Activated naive CD4-positive, alpha-beta T cell treated with Interleukin-2 at 50 U/mL for 16 hours (primary cell): ENCODE measurements around the gene MUSK.
"Not testable (repeated sequence)": the region's sequence is repeated elsewhere in the genome, so short reads cannot be mapped to it uniquely, and the experiment has no call there.

ENCODE experiments used
- DNase-seq: peaks from one replicate; pipeline ENCODE4 v3.0.0-alpha.2; 2020

MUSK gene

DNA sequence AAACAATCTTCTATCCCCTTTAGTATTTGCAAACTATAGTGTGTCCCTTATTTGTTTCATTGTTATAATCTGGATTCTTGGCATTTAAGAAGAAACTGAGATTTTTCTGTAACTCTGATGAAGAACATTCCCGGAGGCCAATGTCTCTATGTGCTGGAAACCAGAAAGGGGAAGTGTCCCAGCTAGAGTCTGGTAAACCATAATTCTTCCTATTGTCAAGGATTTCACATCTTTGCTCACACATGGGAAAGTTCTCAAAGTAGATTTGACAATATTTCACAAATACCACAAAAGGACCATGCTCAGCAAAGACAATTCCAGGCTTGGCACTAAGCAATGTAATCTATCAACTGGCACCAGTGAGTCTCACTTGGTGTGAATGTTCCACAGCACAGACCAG, 146.8 kb downstream of the MUSK start:
- DNase-seq: no peak

DNA sequence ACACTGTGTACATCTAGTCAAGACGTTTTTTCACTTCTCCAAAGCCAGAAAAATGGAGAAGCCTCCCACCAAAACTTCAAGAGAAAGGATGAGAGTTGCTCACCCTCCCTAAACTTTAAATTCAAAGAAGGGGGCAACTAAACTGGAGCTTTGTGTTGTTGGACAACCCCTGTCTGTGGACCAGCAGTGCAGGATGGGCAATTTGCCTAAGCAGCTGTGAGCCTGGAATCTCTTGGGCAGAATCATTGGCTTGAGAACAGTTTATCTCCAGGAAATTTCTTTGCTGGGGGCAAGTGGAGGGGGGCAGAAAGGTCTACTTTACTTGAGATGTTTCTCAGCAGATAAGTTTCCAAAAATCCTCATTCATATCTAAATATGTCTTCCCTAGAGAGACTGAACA, 151.8 kb downstream of the MUSK start:
- DNase-seq: no peak

DNA sequence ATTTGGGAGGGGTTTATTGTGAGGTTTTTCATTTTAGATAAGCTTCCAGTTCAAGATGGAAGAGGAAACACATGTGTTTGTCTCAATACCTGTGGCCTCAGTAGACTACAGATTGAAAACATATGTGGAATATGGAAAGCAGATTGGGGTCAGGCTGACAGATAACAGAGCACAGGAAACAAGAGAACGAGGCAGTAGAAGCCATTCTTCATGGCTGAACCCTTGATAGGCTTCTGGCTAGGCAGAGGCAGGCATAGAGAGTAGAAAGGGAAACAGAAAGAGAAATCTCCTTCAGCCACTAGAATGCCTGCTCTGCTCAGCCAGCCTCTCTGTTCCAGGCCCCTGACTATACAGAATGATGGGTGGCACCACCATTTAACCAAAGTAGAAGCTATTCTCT, 152.5 kb downstream of the MUSK start:
- DNase-seq: no peak

DNA sequence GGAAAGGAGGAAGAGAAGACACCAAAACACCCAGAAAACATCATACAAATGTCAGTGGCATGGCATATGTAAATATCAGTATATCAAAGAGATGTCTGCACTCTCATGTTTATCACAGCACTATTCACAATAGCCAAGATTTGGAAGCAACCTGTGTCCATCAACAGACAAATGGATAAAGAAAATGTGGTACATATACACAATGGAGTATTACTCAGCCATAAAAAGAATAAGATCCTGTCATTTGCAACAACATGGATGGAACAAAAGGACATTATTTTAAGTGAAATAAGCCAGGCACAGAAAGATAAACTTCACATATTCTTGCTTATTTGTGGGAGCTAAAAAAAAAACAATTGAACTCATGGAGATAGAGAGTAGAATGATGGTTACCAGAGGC, 156.5 kb downstream of the MUSK start:
- DNase-seq: not testable (repeated sequence)

DNA sequence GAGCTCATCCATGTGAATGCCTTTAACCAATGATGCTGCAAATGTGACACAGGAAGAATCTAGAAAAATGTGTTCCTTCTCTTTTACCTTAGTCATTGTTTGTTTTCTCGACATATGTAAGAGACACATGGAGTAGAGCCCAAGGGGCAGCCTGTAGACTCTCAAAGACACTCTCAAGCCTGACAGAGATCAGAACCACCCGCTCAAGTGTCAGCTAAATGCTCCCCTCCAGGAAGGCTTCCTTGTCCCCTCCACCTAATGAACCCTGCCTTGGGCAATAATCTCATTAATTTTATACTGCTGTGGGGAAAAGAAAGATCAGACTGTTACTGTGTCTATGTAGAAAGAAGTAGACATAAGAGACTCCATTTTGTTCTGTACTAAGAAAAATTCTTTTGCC, 157.4 kb downstream of the MUSK start:
- no peak for DNase-seq

DNA sequence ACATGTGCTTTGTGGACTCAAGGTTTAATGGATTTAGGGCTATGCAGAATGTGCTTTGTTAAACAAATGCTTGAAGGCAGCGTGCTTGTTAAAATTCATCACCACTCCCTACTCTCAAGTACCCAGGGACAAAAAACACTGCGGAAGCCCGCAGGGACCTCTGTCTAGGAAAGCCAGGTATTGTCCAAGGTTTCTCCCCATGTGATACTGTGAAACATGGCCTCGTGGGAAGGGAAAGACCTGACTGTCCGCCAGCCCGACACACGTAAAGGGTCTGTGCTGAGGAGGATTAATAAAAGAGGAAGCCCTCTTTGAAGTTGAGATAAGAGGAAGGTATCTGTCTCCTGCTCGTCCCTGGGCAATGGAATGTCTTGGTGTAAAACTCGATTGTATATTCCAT, 157.8 kb downstream of the MUSK start:
- DNase-seq: not testable (repeated sequence)

DNA sequence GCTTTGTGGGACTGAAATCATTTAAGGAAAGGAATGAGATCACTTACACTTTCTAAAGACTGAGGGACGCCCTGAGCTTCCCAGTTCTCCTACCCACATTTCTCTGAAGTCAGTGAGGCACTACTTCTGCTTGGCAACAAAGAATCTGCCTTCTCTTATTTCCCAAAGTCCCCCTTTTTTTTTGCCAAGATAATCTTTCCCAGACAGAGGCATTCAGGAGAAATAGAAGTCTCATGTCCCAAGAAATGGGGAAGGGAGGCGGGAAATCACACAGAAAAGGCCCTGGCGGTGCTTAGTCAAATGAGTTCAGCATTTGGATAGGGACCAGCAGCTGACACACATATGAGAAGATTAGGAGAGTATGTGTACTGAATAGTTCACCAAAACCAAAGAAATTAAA, 159.7 kb downstream of the MUSK start:
- no peak for DNase-seq

DNA sequence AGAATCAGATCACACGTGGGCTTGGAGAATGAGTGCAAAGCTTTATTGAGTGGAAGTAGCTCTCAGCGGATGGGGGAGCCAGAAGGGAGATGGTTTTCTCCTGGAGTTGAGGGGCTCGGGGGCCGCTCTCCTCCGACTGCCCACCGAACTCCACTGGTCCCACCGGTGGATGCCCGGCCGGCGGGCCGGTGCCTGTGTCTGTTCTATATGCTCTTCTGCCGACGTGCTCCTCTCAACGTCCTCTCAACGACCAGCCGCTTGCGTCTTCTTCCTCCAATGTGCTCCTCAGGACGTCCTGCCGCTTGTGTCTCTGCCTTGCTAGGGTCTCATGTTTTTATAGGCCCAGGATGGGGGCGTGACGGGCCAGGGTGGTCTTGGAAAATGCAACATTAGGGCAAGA, 161.9 kb downstream of the MUSK start:
- DNase-seq: no peak

DNA sequence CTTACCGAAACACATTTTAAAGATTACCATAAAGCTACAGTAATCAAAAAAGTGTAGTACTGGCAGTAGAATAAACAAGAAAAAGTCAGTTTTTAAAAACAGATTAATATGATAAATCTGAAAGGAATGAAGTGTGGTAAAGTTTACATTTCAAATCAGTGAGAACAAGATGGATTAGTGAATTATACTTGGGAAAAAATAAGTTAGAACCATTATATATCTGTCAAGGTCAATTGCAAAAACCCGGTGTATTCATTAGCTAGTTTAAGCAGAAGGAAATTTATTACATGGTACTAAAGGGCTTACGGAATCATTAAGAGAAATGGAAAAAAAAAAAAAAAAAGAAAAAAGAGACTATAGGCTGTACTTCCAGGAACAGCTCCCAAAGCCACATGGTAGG, 164.3 kb downstream of the MUSK start:
- no peak for DNase-seq

DNA sequence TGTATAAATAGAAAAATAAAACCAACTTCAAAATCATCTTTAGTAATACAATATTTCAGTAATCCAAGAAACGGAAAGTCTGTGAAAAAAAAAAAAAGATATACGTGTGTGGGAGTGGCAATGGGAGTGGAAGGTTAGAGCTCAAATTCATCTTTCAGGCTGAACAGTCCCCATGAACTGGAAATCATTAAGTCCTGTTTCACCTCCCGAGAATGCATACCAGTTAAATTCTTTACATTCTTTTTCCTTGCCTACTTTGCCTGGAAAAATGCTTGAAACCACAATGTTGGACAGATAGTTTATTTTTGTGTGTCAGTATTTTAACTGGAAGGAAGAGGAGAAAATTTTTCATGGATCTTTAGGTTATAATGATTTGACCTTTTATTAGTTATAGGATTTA, 166.8 kb downstream of the MUSK start:
- DNase-seq: no peak

DNA sequence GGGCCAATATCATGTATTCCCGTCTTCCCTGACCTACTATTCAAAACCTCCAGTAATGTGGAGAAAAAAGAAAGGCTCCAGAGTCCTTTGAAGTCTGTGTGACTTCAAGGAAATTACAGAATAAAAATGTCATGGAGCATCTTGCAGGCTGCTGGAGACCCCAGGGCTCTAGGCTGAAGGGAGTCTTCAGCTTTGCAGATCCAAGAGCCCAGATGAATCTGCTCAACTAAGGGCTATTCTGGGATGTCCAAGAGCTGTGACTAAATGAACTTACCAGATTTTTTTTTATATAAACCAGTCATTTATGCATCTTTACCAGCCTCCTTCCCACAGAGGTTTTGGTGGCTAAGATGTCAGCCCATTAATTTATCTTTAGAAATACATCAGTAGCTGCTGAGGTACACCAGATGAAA, 167.3 kb downstream of the MUSK start:
- no peak for DNase-seq

DNA sequence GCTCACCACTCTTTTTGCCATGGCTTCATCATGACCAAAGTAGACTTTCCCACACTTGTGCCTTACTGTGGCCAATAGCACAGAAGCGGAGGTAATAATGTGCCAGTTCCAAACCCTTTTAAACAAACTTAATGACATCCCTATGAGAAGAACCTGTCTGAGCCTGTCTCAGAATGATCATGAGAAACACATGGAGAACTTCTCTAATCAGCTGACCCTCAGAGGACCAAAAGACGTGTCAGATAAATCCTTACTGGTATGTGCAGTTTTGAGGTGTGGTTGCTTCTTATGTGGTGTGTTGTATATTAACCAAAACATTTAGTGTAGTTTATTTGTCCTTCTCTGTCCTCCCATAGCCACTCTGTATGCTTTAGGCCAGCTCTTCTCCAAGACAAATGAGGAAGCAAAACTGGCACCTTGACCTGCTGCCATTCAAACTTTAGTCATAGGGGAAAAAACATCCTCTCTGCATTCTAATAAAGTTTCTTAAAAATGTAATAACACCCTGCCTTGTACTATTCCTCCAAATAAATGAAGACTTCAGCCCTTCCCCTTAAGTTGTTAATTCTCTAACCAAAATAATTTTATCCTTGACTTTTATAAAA, 168.9 kb downstream of the MUSK start:
- DNase-seq: no peak

DNA sequence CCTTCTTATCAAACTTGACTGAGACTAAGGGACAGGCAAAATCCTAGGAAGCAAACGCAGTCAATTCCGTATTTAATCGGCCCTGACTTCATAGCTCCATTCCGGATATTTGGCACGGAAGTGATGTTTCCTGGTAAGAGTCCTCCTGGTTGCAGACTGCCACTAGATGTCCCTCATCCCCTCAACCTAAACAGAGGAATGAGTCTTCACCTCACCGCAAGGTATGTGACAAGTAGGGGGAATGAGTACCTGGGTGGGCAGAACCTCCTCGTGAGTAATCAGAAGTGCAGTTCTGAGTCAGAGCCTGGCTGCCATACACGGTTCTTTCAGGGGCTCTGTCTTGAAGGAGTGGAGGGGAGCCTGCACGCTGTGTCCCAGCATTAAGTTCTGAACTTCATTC, 173.6 kb downstream of the MUSK start:
- DNase-seq: no peak

DNA sequence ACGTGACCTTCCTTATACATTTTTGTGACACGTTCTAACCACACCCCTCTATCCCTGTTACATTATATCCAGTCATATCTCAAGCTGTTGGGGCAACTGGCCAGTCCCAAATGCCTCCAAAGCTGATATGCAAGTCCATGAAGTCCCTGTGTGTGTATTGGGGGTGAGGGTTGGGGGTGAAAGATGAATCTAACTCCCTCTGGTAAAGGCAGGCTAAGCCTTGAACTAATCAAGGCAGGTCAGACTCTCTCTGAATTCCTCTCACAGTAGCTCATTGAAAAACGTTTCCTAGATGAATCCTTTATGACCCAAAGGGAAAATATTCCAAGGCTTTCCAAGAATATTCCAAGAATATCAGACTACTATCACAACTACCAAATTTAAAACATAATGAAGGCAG, 174.4 kb downstream of the MUSK start:
- no peak for DNase-seq

DNA sequence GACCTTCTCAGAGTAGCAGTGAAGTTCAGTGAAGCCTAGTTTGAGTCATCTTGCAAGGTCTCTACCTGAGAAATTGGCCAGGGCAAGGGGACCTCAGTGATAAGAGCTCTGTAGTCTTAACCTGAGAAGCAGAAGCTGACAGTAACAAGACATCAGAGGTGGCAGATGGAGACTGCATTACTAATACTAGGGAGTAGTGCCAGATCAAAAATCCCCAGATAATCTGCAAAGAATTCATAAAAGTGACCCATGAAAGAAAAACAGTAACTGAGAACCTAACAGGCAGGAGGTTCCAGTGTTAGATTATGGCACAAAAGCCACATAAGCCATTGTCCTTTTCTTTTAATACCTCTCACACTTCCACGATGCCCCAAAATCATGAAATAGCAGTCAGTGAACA, 175.5 kb downstream of the MUSK start:
- no peak for DNase-seq

DNA sequence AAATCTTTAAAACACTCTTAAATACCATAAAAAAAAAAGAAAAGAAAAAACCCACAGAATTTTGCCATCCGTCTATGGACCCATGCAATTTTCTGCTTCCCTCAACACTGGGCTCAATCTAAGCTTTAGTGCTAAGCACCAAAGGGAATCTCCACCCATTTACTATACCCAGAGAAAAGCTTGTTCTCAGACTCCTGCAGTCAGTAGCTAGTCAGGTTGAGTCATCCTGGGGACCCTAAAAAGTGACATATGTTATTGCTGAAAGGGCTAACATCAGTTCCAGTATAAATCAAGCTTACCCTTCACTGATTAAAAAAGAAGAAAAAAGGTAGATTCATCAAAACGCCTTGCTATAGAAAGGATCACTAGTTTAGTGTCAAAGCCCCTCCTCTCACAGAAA, 177.6 kb downstream of the MUSK start:
- no peak for DNase-seq

DNA sequence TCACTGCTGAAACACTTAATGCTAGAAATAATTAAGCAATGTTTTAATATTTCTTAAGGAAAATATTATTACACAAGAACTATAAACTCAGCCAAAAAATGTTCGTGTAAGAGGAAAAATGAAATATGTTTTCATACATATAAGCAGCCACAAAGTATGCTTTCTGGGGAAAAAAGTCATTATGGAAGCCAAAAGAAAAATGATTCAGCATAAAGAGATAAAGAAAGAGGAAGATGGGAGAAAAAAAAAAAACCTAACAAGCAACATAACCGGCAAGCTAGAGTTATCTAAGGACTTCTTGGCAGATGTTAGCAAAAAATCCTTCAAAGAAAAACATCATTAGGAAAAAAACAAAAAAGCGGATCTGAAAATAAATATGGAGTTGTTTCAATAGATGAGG, 179.1 kb downstream of the MUSK start:
- no peak for DNase-seq

DNA sequence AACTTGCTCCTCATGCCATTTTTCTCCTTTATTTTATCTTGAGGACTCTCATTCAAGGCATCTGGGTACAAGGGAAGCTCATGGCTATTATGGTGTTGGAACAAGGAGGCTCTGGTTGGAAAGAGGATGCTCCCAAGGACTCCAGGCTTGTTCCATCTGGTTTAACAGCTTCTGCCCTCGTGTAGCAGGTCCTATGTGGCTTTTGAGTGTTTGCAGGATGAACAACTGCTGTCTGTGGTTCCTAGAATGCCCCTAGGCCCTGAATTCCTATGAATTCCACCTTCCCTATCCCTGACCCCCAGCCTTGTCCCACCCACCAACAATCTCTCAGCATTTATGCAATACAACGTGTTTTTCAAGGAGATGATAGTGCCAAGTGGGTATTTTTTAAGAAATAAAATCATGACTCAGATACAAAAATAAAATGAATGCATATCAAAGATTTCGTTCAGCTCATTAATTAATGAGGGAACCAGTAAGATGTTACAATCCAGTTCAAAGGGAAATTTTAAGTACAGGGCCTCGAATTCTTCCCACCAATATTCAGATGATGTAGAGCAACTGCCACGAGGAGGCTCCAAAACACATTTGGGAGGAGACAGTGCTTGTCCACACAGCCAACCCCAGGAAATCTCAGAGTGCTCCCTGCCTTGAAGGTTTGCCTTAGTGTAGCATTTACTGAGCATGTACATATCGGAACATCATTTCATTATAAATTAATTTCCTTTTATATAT, 182.0 kb downstream of the MUSK start:
- no peak for DNase-seq
